Measurements from ENCODE around the gene TMEM94. TPM values are rescaled to one million over a fixed set of nuclear protein-coding genes. Genes with fewer than 3 reads are reported as not detected.

Gene TMEM94
- total RNA-seq, 1 donor from 2014 or later, result 86.4 TPM

Other genes with a start within 250 kb of the TMEM94 start
- 24.8 and 34.8 TPM in 2 replicates for gene GGA3, start 195.0 kb upstream of the TMEM94 start, total RNA-seq
- 57.8 and 69.4 TPM in 2 replicates for gene MRPS7, start 194.8 kb upstream of the TMEM94 start, total RNA-seq
- 26.7 and 36.1 TPM in 2 replicates for gene MIF4GD, start 185.4 kb upstream of the TMEM94 start, total RNA-seq
- gene SLC25A19, start 167.2 kb upstream of the TMEM94 start, total RNA-seq, result 6.0 and 7.1 TPM in 2 replicates
- gene GRB2, start 51.0 kb upstream of the TMEM94 start, total RNA-seq, result 71.9 and 121 TPM in 2 replicates
- gene CASKIN2, start 58.9 kb downstream of the TMEM94 start, total RNA-seq, result 14.7 and 18.3 TPM in 2 replicates
- gene TSEN54, start 59.9 kb downstream of the TMEM94 start, total RNA-seq, result 22.5 and 23.5 TPM in 2 replicates
- 50.6 and 61.8 TPM in 2 replicates for gene LLGL2, start 69.1 kb downstream of the TMEM94 start, total RNA-seq
- gene MYO15B, start 131.2 kb downstream of the TMEM94 start, total RNA-seq, result 4.3 and 5.9 TPM in 2 replicates
- gene SMIM5, start 176.8 kb downstream of the TMEM94 start, total RNA-seq, result 0.89 and 1.7 TPM in 2 replicates
- gene RECQL5, start 210.5 kb downstream of the TMEM94 start, total RNA-seq, result 18.7 and 29.5 TPM in 2 replicates
- gene SAP30BP, start 210.7 kb downstream of the TMEM94 start, total RNA-seq, result 58.6 and 59.6 TPM in 2 replicates

Measured in kidney epithelial cell (primary cell).